ENCODE results near the gene PPP1R18.

Gene PPP1R18

DNA sequence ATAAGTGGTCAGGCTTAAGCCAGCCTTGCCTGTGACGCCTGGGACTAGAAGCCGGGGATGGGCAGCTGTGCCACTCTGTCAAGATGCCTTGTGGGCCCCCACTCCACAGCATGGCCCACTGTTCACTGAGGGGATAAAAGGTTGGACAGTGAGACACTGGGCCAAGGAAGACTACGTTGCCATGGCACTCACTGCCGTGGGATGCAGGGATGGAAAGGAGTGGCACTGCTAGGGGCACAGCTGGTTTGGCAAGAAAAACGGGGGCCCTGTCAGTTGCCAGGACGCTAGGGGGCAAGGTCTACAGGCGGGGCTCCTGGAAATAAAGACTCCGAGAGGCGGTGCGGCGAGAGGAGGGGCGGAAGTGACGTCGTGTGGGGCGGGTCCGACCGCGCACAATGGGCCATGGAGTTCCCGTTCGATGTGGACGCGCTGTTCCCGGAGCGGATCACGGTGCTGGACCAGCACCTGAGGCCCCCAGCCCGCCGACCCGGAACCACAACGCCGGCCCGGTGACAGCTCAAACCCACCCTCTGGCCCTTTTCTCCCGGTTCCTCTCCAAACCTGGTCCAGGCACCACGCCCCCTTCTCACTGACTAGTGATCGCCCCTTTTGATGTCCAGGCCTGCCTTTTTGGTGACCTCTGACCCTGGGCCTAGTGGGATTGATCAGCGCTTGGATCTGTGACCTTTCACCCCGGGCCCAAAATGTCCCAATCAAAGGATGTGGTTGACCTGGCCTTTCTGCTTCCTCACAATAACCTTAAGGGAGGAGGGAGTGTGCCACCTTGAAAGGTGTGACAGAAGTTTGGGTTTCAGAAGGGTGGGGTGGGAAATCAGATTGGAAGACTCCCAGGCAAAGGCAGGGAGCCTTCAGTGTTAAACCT lies 59.7 kb downstream of the PPP1R18 start, which contains the start of gene ATAT1:
TSS of gene ATAT1 (plus strand) at position 391 of the 883 bp plus-strand sequence.
- no peak for TF ChIP-seq EZH2phosphoT487 (IDR thresholded peaks at IDR 0.05; ENCODE audit: low read depth)
- TF ChIP-seq, protein P1, sequence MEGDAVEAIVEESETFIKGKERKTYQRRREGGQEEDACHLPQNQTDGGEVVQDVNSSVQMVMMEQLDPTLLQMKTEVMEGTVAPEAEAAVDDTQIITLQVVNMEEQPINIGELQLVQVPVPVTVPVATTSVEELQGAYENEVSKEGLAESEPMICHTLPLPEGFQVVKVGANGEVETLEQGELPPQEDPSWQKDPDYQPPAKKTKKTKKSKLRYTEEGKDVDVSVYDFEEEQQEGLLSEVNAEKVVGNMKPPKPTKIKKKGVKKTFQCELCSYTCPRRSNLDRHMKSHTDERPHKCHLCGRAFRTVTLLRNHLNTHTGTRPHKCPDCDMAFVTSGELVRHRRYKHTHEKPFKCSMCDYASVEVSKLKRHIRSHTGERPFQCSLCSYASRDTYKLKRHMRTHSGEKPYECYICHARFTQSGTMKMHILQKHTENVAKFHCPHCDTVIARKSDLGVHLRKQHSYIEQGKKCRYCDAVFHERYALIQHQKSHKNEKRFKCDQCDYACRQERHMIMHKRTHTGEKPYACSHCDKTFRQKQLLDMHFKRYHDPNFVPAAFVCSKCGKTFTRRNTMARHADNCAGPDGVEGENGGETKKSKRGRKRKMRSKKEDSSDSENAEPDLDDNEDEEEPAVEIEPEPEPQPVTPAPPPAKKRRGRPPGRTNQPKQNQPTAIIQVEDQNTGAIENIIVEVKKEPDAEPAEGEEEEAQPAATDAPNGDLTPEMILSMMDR (IDR thresholded peaks at IDR 0.05; ENCODE audit: low read depth, low read length) = peak; percentile 32
- Histone ChIP-seq H3K27ac (ENCODE audit: low read length) (peak within 1 kb of the TSS; percentile 41), H3K4me1 (ENCODE audit: low read length) (peaks cover 10% of the 10 kb centered on the region), H3K27me3 (ENCODE audit: low read depth, low read length) (no peaks in the 10 kb centered on the region), H3K9ac (ENCODE audit: low read length) (peak within 1 kb of the TSS; percentile 85), H3K79me2 (ENCODE audit: low read length) (peaks cover 4% of the 10 kb centered on the region; the same call in 1 of the 2 replicates), H4K20me1 (ENCODE audit: insufficient read depth, low read length) (no peaks in the 10 kb centered on the region), H3K4me2 (ENCODE audit: low read length) (peak within 1 kb of the TSS; percentile 97), H3K4me3 (ENCODE audit: low read length) (peak within 1 kb of the TSS; percentile 99), H2AFZ (ENCODE audit: low read depth, low read length) (peak within 1 kb of the TSS; percentile 65; the same call in 1 of the 2 replicates), H3K9me3 (ENCODE audit: insufficient read depth, low read length) (no peaks in the 10 kb centered on the region), H3K36me3 (replicated peaks; ENCODE audit: low read depth, low read length) (peaks cover 8% of the 10 kb centered on the region)
